CD4-positive, alpha-beta T cell treated with Interleukin-2 at 100 ng/mL for 4 hours (primary cell): Measurements from ENCODE around the gene DSEL.

Source experiments
- DNase-seq: peaks from one replicate; pipeline ENCODE4 v3.0.0-alpha.2; 2020; ENCODE audit warnings: low spot score

The DSEL gene

DNA sequence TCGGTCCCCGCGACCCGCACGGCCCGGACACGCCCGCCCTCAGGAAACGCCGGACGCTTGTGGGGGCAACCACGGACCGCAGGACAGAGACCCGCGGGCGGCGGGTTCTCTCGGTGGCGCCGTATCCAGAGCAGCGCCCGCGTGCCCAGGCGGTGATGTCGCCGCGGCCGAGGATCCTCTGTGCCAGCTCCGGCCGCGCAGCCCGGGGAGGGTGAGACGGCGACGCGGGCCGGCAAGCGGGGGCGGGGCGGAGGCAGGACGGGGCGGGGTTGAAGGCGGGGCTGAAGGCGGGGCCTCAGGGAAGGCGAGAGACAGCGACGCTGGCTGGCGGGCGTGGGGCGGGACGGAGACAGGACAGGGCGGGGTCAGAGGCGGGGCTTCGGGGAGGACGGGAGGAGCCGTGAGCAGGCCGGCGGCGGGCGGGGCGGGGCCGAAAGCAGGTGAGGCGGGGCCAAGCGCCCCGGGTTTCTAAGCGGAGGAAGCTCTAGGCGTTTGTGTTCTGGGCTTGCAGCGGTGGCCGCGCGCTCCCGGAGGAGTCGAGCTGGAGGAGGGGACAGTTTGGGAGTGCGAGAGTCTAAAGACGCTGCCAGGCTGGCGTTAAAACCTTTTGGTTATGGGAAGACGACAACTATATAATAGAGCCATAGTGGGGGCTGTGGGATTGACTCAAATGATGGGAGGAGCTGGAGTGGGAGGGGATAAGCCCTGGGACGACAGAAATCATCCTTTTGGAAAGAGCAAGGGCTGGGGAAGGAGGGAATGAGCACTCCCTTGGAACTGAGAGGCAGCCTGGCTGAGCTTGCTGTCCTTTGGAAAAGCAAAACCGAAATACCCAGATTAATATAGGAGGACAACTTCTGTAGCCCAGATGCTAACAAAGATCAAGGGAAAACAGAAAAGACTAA is at the start of gene DSEL:
Gene DSEL, minus strand, starts transcription at position 182 of the 905 bp plus-strand sequence. CDS start 2,112 bp downstream, outside the sequence.
- DNase-seq, result peak; percentile 97

DNA sequence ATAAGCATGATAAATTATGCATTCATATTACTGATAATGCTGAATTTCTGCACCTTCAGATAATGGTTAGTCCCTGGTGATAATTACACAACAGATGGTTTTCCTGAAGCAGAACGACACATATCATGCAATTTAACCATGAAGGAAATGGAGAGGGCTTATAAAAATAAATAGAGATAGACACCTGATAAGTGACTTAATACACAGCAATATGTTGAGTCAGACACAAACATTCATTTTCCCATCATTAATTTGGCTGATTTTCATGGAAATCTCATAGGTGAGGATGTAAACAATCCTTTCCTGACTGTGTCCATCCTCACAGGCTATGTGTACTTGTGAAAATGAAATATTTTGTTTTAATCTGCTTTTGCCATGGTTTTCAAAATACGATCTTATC is 36.9 kb upstream of the DSEL start:
- DNase-seq, result no peak

DNA sequence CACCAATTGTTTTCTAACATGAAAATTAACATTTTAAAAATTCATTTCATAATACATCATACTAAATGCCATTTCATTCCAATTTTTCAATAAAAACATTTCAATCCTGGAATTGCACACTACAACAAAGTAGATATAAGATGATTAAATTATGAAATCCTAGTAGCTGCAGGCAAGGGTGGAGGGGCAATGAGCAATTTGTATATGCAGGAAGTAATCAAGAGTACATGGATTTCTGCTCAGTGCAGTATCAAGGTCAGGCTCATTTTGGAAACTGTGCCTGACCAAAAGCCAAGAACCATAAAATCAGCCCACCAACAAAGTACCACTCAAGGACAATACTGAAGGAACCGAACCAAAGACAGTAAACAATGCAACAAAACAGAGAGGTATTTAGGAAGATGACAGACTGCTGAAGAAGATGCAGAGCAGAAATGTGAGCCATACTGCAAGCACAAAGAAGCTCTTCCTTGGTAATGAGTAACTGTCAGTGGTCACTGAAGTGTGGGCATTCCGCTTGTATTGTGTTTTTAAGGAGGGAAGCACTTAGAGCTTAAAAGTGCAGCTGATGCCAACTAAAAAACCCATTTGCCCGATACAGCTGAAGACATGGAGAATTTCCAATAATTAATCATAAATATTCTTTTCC is 34.5 kb upstream of the DSEL start:
- DNase-seq, result no peak

DNA sequence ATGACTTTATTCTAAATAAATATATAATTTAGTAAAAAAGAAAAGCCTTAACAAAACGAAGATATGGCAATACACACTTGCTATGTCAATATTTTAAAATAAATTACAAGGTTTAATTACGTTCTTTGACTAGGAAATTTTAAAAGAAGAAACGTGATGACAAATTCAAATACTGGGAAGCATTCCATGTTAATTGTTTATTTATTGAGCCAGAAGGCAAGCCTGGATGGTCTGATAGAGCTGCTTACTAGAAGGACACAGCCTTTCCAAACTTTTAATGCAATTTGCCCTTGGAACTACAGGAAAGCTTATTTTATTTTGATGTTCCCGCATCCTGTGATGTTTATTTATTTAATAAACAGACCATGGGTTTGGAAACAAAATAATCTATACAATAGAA is 33.4 kb upstream of the DSEL start:
- no peak for DNase-seq

DNA sequence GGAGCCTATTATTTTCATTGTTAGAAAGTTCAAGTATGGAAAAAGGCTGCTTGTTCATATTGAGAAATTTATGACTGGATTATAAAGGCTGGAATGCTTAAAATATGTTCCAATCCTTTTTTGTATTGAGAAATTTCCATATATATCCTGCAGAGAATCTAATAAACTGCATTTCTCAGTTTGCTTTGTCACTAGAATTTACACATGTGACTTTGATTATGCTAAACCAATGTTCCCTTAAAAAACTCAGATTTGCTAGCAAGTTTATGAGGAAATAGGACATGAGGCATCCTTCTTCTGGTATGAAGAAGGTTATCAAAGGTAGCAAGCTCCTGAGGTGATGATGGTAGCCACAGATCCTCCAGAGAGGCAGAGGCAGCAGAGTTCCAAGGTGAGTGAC is 29.2 kb upstream of the DSEL start:
- DNase-seq, result no peak

DNA sequence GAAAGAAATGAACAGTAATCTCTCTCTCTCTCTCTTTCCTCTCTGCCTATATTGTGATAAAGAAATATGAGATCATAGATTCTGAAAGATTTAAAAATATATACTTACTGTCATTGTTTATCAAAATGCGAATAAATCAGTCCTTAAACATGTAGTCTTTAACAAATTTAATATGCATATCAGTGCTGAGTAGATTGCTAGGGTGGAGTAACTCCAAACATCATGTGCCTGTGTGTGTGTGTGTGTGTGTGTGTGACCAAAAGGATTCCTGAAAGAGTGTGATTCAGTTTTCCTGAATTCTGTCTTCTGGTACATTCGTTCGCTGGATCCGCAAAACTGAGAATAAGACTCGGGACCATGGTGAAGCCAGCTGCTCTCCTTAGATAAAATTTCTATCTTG is 24.0 kb upstream of the DSEL start:
- no peak for DNase-seq

DNA sequence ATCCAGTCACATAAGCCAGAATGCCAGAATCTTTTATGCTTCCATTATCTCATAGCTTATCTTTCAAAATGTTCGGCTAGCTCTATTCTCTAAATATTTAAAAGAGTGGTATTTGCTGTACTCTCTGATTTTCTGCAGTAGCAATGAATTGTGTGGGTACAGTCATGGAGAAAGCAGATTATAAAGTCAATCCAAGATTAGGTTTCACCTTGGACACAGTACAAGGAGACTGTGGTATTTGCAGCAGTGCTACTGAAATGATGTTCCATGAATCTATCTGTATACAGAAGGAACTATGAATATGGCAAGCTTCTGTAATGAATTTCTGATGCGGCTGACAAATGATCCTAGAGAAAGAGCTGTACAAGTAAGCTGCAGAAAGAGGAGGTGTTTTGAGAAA is 15.4 kb upstream of the DSEL start:
- no peak for DNase-seq

DNA sequence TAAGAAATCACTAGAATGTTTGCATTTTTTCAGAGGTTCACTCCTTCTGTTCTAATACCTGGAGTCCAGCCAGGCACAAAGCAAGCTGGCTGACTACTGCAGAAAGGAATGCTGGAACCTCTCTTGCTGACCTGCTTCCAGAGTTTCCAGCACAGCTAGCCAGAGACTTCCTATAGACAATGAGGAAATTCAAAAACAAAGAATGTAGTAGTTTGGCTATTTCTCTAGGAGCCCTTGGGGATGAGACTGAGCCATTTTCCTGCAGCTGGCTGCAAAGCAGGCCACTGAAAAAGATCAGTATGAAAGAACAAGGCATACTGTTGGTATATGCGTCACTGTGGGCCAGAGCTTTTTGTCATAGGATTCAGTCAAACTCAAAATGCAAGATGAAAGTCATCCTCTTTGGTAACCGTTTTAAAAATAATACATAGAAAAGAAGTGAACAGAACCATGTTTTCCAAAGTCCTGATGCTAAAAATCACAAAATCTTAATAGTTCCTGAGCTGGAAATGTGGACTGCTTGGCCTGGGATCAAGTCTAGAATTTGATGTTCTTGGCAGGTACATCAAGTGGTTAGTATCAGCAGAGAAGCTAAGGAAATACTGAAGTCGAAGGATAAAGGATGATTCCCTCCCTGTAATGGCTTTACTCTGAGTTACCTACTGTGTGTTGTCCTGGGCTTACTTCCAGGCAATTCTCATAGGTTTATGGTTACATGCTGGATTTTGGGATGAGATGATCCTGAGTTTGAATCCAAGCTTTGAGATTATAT is 9.0 kb upstream of the DSEL start:
- no peak for DNase-seq

DNA sequence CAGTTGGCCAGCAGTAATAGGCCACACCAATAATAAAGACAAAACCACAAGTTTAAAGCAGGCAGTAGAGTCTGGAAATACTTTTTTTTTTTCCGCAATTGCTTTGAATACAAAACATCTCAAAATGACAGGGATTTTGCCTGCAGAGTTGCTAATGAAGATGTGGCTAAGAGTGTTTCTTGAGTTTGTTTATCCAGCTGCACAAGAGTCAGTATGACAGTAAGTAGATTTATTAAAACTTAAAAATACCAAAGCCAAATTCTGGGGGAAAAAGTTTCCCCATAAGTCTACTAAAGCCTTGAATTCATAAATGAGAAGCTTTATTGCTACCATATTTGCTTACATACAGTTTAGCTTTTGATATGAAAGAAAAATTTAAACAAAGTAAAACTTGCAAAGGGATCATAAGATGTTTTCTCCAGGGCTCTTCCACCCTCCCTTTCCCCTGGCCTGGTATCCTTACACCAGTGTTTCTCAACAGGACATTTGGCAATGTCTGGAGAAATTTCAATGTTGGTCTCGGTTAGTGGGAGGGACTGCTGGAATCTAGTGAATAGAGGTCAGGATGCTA is 3.9 kb upstream of the DSEL start:
- DNase-seq, result no peak

DNA sequence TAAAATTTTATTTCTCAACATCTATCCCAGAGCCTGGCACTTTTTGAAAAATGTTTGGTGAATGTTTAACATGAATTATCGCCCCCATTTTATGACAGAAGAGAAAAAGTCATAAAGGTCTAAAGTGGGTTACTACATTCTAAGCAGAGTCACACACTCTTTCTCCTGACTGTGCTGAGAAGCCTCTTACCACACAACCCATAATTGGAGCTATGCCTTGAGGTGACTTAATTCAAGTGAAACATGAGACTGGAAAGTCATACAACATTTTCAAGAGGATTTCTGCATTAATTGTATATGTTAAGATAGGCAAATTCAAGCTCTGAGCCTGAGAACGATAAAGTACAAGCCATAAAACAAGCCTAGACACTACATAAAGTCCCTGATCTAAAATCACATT is 3.1 kb upstream of the DSEL start:
- no peak for DNase-seq

DNA sequence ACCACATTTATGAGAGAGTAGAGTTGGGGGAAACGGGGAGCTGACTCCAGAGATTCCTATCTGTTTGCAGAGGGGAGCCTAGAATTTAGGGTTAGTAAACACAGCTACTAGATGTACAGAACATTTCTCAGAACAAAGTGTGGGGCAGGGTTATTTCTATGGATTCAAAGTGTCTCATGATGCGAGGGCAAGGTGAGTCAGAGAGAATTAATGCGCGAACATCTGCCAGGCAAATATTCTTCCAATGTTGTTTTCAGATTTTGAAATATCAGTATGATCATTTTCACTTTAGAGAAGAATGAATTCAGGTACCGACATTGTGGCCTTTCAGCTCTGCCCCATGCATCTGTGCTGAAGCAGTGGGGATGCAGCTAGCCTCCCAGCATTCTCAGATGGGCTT is 2.0 kb upstream of the DSEL start:
- DNase-seq, result no peak

DNA sequence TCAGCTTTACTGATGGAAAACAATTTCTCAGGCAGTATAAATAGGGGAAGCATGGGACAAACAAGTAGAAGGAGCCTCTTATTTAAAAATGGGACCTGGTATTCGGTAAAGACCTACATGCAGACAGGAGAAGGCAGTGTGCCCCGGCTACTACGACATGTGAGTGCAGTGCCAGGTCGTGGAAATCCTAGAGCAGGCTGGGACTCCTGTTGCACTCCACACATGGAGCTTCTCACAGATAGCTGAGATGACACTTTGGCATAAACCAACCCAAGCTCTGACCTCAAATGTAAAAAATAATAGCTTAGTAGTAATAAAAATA is 885 bp upstream of the DSEL start:
- no peak for DNase-seq

DNA sequence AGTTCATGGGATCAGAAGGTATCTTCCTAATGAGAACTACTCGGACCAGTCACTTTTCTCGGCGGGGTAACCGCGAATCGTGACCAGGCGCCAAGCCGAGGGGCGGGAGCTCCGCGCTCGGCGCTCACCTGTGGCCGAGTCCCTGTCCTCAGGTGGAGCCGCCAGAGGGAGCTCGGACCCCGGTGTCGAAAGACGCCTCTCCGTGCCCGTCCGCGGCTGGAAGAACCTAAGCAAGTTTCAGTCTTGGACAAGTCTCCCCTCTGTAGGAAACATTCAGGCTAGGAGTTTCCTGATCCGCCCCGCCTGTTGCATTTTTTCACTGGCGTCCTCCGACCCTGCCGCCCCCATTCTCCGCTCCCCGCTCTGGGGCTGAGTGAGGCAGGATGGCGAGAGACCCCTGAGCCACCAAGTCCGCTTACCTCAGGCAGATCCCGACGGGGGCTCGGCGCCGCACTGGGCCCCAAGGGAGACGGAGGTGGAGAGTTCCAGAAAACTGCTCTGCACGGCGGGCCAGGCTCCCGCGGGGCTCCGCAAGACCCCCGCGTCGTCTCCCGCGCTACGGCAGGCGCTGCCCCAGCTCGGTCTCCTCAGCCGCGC is 480 bp downstream of the DSEL start:
- DNase-seq, result peak; percentile 61

DNA sequence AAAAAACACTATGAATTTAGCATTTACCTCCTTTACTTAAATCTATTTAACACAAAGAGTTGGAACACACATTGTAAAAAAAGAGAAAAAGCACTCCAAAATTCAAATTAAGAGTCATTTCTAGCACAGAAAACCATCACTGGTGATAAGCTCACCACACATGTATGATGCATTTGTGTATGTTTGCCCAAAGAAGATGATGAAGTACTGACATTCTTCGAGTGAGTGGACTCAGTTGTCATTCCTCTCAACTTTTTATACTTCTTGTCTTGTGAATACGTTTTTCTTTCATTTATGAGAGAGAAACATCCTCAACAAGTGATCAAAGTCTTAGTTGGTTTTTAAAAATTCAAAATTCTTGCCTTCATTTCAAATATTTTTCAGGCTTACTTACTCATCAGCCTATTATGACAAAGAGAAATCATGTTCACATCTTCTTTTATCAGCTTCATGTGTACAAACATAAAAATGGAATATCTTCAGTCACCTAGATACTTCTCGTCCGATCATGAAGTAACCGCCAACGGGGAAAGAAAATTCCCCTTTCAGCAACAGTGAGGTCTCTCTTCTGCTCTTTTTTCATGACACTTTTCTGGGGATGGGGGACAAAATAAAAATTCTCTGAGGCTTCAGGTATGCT is 1.5 kb downstream of the DSEL start:
- DNase-seq, result no peak

DNA sequence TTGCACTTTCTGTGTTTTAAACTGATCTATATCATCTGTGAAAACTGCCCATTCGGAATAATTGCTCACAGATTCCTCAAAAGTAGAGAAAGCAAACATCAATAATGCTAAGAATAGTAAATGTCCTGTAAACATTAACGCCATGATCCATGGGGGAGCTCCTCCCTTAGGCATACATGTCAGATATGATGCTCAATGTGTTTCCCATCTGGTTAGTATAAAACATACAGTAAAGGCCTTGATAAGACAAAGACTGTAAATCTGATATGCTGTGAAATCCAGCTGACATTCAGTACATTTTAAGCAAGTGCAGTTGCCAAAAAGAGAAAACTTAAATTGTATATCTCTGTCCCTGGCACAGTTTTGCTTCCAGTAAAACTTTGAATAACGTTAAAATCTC is 2.1 kb downstream of the DSEL start:
- DNase-seq, result no peak

DNA sequence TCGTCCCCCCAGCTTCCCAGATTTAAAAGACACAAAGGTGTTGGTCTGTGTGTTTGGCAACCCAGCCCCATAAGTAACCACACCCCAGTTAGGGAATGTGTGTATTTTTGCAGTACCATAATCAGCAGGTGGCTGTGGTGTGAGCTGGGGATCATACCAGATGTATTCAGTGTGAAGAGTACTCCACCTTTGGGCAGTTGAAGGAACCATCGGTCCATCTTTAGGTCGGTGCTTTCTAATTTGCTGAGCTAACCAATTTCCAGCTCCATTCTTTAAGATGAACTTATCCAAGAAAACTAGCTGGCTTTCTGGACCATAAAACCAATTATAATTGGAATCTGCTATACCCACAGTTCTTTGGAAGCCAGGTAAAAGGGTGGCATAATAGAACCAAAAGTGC is 3.2 kb downstream of the DSEL start:
- DNase-seq, result no peak

DNA sequence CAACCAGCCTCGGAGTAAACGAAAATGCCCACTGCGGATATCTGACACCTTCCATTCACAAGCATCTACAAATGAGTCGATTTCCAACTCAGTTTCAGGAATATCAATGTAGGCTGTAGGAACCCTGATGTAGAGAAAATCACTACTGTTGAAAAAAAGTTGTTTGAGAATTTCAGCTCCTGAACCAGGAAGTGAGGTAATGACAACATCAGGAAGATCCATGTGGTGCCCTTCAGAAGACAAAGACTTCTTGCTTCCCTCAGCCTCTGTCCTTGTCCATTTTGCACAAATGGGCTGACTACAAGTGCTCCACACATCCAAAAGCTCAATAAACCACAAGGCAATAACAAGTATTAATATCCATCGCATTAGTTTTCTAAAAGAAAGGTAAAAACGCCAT is 4.7 kb downstream of the DSEL start:
- no peak for DNase-seq

DNA sequence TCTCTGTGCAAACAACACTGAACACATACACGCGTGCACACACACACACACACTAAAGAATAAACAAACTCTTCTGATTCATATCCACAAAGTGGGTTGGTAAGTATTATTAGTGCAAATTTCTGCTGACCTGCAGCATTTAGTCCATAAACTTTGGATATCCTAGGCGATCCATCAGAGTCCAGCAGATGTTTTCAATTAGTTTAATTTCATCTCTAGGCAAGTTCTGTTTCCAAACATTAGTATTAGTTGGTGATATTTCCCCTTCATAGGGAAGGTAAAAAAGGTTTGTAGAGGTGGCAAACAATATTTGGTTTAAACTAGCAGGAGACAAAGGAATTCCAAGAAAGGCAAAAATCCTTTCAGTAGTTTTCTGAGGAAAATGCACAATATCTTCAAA is 5.7 kb downstream of the DSEL start:
- no peak for DNase-seq

DNA sequence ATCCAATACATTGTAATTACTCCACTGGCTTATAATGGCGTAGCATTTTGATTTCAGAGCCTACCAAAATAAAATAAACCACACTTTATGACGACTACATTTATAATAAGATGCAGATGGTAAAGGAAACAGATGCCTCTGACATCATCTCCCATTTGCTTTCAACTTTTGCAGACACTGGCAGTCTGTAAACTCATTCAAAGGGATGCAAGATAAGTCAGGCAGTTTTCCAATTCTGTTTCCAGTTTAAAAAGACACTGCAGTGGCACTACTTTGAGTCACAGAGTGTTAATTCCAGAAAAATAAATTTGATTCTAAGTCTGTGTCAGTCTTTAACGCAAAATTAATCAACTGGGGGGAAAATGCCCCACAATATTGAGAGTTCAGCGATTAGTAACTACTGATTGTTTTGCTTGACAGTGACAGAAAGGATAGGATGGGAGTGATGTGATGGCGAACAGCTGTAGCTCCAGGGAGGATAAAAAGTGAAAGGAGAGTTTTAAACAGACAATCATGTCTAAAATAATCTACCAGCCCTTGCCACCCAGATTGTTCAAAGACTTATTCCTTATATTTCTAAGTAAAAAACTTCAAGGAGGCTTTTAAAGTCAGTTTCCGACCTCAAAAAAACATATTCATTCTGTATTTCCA is 6.7 kb downstream of the DSEL start:
- DNase-seq, result no peak

DNA sequence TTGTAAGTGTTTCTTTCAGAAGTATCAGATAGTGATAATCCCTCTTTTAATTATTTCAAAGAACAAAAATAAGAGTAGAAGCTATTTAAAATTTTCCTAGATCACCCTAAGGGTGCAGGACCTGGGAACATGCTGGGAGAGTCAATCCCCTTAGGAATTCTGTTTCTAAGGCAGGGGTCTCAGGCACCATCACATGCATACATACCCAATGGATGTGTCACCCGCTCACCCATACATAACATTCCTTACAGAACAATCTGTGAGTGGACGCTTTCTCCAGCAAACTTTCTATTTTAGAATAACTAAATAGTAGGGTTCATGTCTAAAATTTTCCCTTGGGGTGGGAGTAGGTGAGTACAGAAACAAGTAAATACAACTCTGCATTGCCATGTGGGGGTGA is 8.4 kb downstream of the DSEL start:
- DNase-seq, result no peak

DNA sequence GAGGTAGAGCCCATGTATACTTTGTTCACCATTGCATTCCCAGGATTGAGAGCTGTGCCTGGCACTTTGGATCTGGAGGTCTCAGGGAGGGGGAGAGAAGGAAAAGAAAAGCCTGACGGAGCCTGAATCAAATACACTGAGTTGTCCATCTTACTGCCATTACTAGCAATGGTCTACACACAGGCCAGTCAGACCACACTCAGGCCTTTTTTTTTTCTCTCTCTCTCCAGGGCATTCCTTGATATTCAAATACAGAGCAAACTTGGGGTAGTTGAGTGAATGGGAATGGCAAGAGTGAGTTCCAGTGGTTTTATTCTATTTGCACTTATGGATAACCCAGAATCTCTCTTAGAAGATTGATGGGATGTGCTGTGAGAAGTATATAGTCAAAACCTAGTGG is 11.8 kb downstream of the DSEL start:
- DNase-seq, result no peak
